HCT116 (cell line): ENCODE results near the gene HEG1. TPM values are rescaled to one million over a fixed set of nuclear protein-coding genes. Genes with fewer than 3 reads are reported as not detected.

Source experiments
- ATAC-seq: fragments of 200-7000 bp; cut with Tn5 transposase; 2 replicates; pipeline ENCODE4 v1.9.1; 2020; ENCODE audit warnings: mild to moderate bottlenecking, moderate library complexity
- BruUV-seq: library from RNA; stranded (reverse); fragments of 400-500 nt; replicated peaks from 2 replicates; lab custom pipeline; 2021; lab: Mats Ljungman, UMichigan
- CTCF ChIA-PET: fragments of 300-600 bp; sonication (Branson Sonifier 250); formaldehyde crosslinking; loops from one replicate; lab custom pipeline; 2021; ENCODE audit warnings: antibody characterized with exemption; lab: Charles Lee
- POLR2A ChIA-PET: fragments of 300-600, 350-600 bp; sonication (Branson Sonifier 250); formaldehyde crosslinking; loops from one replicate; lab custom pipeline; 2021; ENCODE audit warnings: antibody characterized with exemption; lab: Charles Lee
- RAD21 ChIA-PET, 2 experiments: fragments of 300-600 bp; sonication (Branson Sonifier 250); formaldehyde crosslinking; loops; one replicate each; lab custom pipeline; 2023; ENCODE audit warnings: low total read pairs in 2 of 2; ENCODE audit not compliant: uncharacterized antibody in 2 of 2, unreplicated experiment in 2 of 2, low non-redundant PET in 1 of 2; lab: Charles Lee
- DNase-seq: peaks from one replicate; pipeline ENCODE4 v3.0.0-alpha.2; 2010; ENCODE audit warnings: low read depth, low spot score
- H2AFZ ChIP-seq: fragments of 200-600 bp; shearing (Covaris generic), sonication (generic); 2 replicates; pipeline ENCODE4 v1.6.1; 2017; ENCODE audit warnings: low read depth, mixed run types, mixed read lengths, antibody characterized with exemption, low read length; ENCODE audit not compliant: poor library complexity, severe bottlenecking
- H3K27ac ChIP-seq: 2 replicates; pipeline ENCODE4 v1.5.1; 2012; ENCODE audit warnings: low read depth, low read length
- H3K27me3 ChIP-seq: fragments of 200-600 bp; sonication (generic); 2 replicates; pipeline ENCODE4 v1.6.1; 2016; ENCODE audit warnings: mixed run types, low read length, mixed read lengths; ENCODE audit not compliant: insufficient read depth
- H3K36me3 ChIP-seq, 2 experiments: fragments of 200-500 bp in 1 of 2; fragments of 200-600 bp in 1 of 2; sonication (Bioruptor generic) in 1 of 2; sonication (generic) in 1 of 2; 2 replicates each; pipeline versions ENCODE4 v1.5.1 to v1.6.1; 2014 to 2016; ENCODE audit warnings: low read length in 2 of 2, inconsistent platforms in 1 of 2, mixed read lengths in 1 of 2, mixed run types in 1 of 2; ENCODE audit not compliant: insufficient read depth in 2 of 2, control insufficient read depth in 1 of 2
- H3K4me1 ChIP-seq, 2 experiments: fragments of 200-600 bp in 1 of 2; sonication (generic) in 1 of 2; 2 replicates each; pipeline versions ENCODE4 v1.5.1 to v1.6.1; 2012 to 2017; ENCODE audit warnings: low read length in 2 of 2, inconsistent platforms in 1 of 2, mild to moderate bottlenecking in 1 of 2, mixed read lengths in 1 of 2, mixed run types in 1 of 2, moderate library complexity in 1 of 2; ENCODE audit not compliant: insufficient read depth in 2 of 2, control insufficient read depth in 1 of 2
- H3K4me2 ChIP-seq: fragments of 200-600 bp; sonication (generic); 2 replicates; pipeline ENCODE4 v1.6.1; 2017; ENCODE audit warnings: mixed run types, low read length, mixed read lengths
- H3K4me3 ChIP-seq, 2 experiments: fragments of 200-600 bp in 1 of 2; sonication (generic) in 1 of 2; replicated peaks in 1 of 2; 2 replicates each; pipeline ENCODE4 v1.5.1; 2011 to 2016; ENCODE audit warnings: low read length in 2 of 2, control low read depth in 1 of 2, low read depth in 1 of 2, mild to moderate bottlenecking in 1 of 2, mixed read lengths in 1 of 2, mixed run types in 1 of 2
- H3K79me2 ChIP-seq: fragments of 200-600 bp; sonication (generic); 2 replicates; pipeline ENCODE4 v1.6.1; 2017; ENCODE audit warnings: mild to moderate bottlenecking, mixed run types, low read length, moderate library complexity, mixed read lengths; ENCODE audit not compliant: insufficient read depth
- H3K9ac ChIP-seq: fragments of 200-600 bp; sonication (generic); 2 replicates; pipeline ENCODE4 v1.6.1; 2016; ENCODE audit warnings: low read length, mixed read lengths
- H3K9me2 ChIP-seq: fragments of 200-600 bp; sonication (generic), shearing (Covaris generic); 2 replicates; pipeline ENCODE4 v1.6.1; 2017; ENCODE audit warnings: mixed run types, mild to moderate bottlenecking, moderate library complexity; ENCODE audit not compliant: insufficient read depth
- H3K9me3 ChIP-seq, 2 experiments: fragments of 200-500 bp in 1 of 2; fragments of 200-600 bp in 1 of 2; sonication (Bioruptor generic) in 1 of 2; sonication (generic) in 1 of 2; 2 replicates each; pipeline ENCODE4 v1.6.1; 2014 to 2017; ENCODE audit warnings: low read length in 2 of 2, mixed read lengths in 2 of 2, inconsistent platforms in 1 of 2, low read depth in 1 of 2, mild to moderate bottlenecking in 1 of 2, mixed run types in 1 of 2, moderate library complexity in 1 of 2; ENCODE audit not compliant: control insufficient read depth in 1 of 2, insufficient read depth in 1 of 2
- H4K20me1 ChIP-seq: fragments of 200-600 bp; sonication (generic), shearing (Covaris generic); 2 replicates; pipeline ENCODE4 v1.6.1; 2017; ENCODE audit warnings: mixed run types, mild to moderate bottlenecking, moderate library complexity; ENCODE audit not compliant: insufficient read depth
- EGR1 ChIP-seq: IDR thresholded peaks from 2 replicates; pipeline ENCODE4 v1.6.1; 2012; ENCODE audit warnings: low read depth
- POLR2A ChIP-seq: IDR thresholded peaks from 2 replicates; pipeline ENCODE4 v1.7.0; 2011; ENCODE audit warnings: borderline replicate concordance; ENCODE audit not compliant: insufficient read depth, insufficient read length; ENCODE audit errors: extremely low read depth
- POLR2AphosphoS5 ChIP-seq: IDR thresholded peaks from 2 replicates; pipeline ENCODE4 v1.6.1; 2011; ENCODE audit warnings: mild to moderate bottlenecking, low read depth, low read length, moderate library complexity
- SIN3A ChIP-seq: IDR thresholded peaks from 2 replicates; pipeline ENCODE4 v1.6.1; 2012; ENCODE audit warnings: low read depth
- SP1 ChIP-seq: IDR thresholded peaks from 2 replicates; pipeline ENCODE4 v1.6.1; 2012; ENCODE audit warnings: low read depth
- SRF ChIP-seq: IDR thresholded peaks from 2 replicates; pipeline ENCODE4 v1.6.1; 2012; ENCODE audit warnings: low read depth
- YY1 ChIP-seq: IDR thresholded peaks from 2 replicates; pipeline ENCODE4 v1.6.1; 2011; ENCODE audit warnings: low read length, low read depth, moderate library complexity, mild to moderate bottlenecking; ENCODE audit not compliant: insufficient replicate concordance; ENCODE audit errors: extremely low read depth
- intact Hi-C: fragments of 100-400 bp; cut with micrococcal nuclease; formaldehyde crosslinking; loops from 2 replicates; pipeline ENCODE4 v1.10.0; 2022
- total RNA-seq: library from RNA; stranded (reverse); gene quantifications from one replicate; pipeline ENCODE4 v1.2.1, GENCODE V29; 2021; ENCODE audit not compliant: unreplicated experiment
- TF ChIP-seq, protein P1 (sequence below): IDR thresholded peaks from 2 replicates; pipeline ENCODE4 v1.6.1; 2011; ENCODE audit warnings: mild to moderate bottlenecking, low read length, moderate library complexity; ENCODE audit not compliant: insufficient replicate concordance; ENCODE audit errors: extremely low read depth
- TF ChIP-seq, protein P2 (sequence below): IDR thresholded peaks from 2 replicates; pipeline ENCODE4 v1.6.1; 2012

HEG1 gene
- total RNA-seq, 1 experiment from 2014 or later = 2.6 TPM

- POLR2A ChIA-PET = no interaction called here
- RAD21 ChIA-PET = no interaction called here
- no peaks in the 10 kb centered on the region for H3K9me3 ChIP-seq
- ATAC-seq (no peak), DNase-seq (no peak)
- no peaks in the 10 kb centered on the region for H3K9me2 ChIP-seq
- no TSS peak for BruUV-seq
- no peaks in the 10 kb centered on the region for H3K79me2 ChIP-seq
- H3K4me2 ChIP-seq = no peak overlapping the region
- no peak overlapping the region for H3K9ac ChIP-seq
- peaks cover 0 to 7% of the 10 kb centered on the region in 2 experiments; a peak in 1 of 4 replicates for H3K36me3 ChIP-seq
- no peak for TF ChIP-seq POLR2A
- TF ChIP-seq, protein P1, sequence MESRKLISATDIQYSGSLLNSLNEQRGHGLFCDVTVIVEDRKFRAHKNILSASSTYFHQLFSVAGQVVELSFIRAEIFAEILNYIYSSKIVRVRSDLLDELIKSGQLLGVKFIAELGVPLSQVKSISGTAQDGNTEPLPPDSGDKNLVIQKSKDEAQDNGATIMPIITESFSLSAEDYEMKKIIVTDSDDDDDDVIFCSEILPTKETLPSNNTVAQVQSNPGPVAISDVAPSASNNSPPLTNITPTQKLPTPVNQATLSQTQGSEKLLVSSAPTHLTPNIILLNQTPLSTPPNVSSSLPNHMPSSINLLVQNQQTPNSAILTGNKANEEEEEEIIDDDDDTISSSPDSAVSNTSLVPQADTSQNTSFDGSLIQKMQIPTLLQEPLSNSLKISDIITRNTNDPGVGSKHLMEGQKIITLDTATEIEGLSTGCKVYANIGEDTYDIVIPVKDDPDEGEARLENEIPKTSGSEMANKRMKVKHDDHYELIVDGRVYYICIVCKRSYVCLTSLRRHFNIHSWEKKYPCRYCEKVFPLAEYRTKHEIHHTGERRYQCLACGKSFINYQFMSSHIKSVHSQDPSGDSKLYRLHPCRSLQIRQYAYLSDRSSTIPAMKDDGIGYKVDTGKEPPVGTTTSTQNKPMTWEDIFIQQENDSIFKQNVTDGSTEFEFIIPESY = no peak
- TF ChIP-seq, protein P2, sequence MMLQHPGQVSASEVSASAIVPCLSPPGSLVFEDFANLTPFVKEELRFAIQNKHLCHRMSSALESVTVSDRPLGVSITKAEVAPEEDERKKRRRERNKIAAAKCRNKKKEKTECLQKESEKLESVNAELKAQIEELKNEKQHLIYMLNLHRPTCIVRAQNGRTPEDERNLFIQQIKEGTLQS = no peak
- TF ChIP-seq, all 23 proteins: peak for 0
- no peak overlapping the region for H3K4me3 ChIP-seq
- peaks cover 0 to 5% of the 10 kb centered on the region in 2 experiments; a peak in 1 of 4 replicates for H3K4me1 ChIP-seq
- intact Hi-C loops = no loop called here
- no peaks in the 10 kb centered on the region for H4K20me1 ChIP-seq
- no peaks in the 10 kb centered on the region for H3K27me3 ChIP-seq
- no peak overlapping the region for H3K27ac ChIP-seq
- H2AFZ ChIP-seq = no peak overlapping the region
- CTCF ChIA-PET = no interaction called here
These were observed 34.9 kb upstream of the HEG1 start for GRCh38 chr3:125090649-125091048.

DNA sequence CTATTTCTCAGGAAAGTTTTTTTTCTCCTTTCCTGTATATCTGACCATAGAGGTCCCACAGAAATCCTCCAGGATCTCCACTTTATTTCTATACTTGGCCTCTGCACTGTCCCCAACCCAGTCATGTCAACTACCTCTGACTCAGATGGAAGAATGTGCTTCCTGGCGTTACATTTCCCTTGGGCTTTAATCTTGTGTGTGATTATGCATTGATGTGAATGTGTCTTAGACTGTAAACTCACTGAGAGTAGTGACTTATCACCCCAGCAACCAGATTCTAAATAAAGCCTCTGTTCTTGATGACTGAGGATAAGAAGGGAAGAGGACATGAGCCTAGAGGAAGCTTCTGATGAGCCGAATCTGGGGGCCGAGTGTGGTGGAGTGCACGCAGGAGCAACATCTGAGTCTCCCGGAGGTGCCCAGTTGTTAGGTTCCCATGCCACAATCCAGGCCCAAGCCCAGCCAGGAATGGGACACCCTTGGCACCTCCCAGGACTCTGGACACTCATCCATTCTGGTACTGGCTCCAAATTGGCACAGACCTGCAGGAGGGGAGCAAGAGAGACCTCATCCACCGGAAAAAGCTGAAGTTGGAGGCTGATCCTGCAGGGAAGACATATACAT is 32.1 kb upstream of the HEG1 start:
- ChIA-PET POLR2A (no interaction called here), CTCF (no interaction called here), RAD21 (no interaction called here)
- no peak for ATAC-seq
- no TSS peak for BruUV-seq
- H3K27ac ChIP-seq = no peak overlapping the region
- no peak for DNase-seq
- intact Hi-C loops = no loop called here
- H3K4me3 ChIP-seq = no peak overlapping the region
- TF ChIP-seq SP1 = no peak
- no peak for TF ChIP-seq SRF
- no peak for TF ChIP-seq EGR1
- TF ChIP-seq POLR2AphosphoS5 = no peak
- no peak for TF ChIP-seq SIN3A
- no peak for TF ChIP-seq YY1
- peaks cover 0 to 9% of the 10 kb centered on the region in 2 experiments; a peak in 1 of 4 replicates for H3K4me1 ChIP-seq
- no peak overlapping the region for H2AFZ ChIP-seq
- no peaks in the 10 kb centered on the region for H3K79me2 ChIP-seq
- H4K20me1 ChIP-seq = no peaks in the 10 kb centered on the region
- no peak overlapping the region for H3K4me2 ChIP-seq
- H3K27me3 ChIP-seq = no peaks in the 10 kb centered on the region
- no peaks in the 10 kb centered on the region for H3K9me3 ChIP-seq
- H3K9me2 ChIP-seq = no peaks in the 10 kb centered on the region
- H3K9ac ChIP-seq = no peak overlapping the region
- H3K36me3 ChIP-seq = peaks cover 0 to 7% of the 10 kb centered on the region in 2 experiments; a peak in 1 of 4 replicates
